PC-3 (cell line): ENCODE data around the gene KDM5B.

ENCODE experiments used
- EZH2 ChIP-seq: fragments of 300-600 bp; sonication (generic); IDR thresholded peaks from one replicate; pipeline ENCODE4 v1.6.1; 2017; ENCODE audit warnings: antibody characterized with exemption, mild to moderate bottlenecking, low read length; ENCODE audit not compliant: unreplicated experiment
- EZH2phosphoT487 ChIP-seq: fragments of 300-600 bp; sonication (generic); IDR thresholded peaks from 2 replicates; pipeline ENCODE4 v1.6.1; 2018; ENCODE audit warnings: mild to moderate bottlenecking, antibody characterized with exemption, low read length, borderline replicate concordance
- TF ChIP-seq, protein P1 (sequence below): fragments of 300-600 bp; sonication (generic); conservative IDR thresholded peaks from 2 replicates; pipeline ENCODE4 v1.5.1; 2017; ENCODE audit warnings: antibody characterized with exemption, low read depth, mild to moderate bottlenecking, low read length

DNA sequence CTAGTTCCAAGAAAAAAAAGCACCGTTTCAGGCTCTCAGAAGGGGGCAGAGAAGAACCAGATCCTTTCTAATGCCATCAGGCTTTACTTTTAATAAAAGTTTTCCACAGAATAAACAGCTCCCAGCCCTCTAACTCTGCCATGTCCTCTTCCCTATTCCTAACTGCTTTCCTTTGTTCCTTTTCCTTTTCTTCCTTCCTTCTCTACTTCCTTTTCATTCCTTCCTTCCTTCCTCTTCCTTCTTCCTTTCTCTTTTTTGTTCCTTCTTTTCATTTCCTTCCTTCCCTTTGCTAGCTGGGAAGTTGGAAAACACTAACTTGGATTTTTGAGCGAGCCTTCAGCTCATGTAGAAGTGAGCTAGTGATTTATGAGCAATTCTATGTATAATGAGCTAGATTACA is 46.2 kb downstream of the KDM5B start:
- TF ChIP-seq, protein P1, sequence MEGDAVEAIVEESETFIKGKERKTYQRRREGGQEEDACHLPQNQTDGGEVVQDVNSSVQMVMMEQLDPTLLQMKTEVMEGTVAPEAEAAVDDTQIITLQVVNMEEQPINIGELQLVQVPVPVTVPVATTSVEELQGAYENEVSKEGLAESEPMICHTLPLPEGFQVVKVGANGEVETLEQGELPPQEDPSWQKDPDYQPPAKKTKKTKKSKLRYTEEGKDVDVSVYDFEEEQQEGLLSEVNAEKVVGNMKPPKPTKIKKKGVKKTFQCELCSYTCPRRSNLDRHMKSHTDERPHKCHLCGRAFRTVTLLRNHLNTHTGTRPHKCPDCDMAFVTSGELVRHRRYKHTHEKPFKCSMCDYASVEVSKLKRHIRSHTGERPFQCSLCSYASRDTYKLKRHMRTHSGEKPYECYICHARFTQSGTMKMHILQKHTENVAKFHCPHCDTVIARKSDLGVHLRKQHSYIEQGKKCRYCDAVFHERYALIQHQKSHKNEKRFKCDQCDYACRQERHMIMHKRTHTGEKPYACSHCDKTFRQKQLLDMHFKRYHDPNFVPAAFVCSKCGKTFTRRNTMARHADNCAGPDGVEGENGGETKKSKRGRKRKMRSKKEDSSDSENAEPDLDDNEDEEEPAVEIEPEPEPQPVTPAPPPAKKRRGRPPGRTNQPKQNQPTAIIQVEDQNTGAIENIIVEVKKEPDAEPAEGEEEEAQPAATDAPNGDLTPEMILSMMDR = no peak
- no peak for TF ChIP-seq EZH2
- no peak for TF ChIP-seq EZH2phosphoT487
